GM21528 (cell line): ENCODE data around the gene RPL41.

Experiments used
- ATAC-seq: cut with Tn5 transposase; IDR thresholded peaks from one replicate; pipeline ENCODE4 v1.9.1; 2021; ENCODE audit warnings: mild to moderate bottlenecking, moderate library complexity; ENCODE audit not compliant: unreplicated experiment, low FRiP score

The RPL41 gene

DNA sequence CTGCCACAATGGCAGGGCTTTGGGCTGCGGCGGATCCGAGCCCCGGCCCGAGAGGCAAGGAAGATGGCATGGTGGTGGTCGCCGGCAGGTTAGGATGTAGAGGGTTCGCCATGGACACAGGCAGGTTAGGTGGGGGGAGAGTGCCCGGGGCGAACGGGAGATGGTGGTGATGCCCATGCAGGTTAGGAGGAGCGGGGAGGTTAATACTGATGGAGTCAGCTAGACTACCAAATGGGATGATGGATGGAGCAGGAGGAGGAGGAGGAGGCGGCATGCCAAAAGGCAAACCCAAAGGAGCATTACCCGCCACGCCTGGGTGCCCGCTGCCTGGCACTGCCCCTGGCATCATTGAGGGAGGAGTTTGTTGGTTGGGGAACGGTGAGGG is 47.9 kb downstream of the RPL41 start:
- ATAC-seq = no peak

DNA sequence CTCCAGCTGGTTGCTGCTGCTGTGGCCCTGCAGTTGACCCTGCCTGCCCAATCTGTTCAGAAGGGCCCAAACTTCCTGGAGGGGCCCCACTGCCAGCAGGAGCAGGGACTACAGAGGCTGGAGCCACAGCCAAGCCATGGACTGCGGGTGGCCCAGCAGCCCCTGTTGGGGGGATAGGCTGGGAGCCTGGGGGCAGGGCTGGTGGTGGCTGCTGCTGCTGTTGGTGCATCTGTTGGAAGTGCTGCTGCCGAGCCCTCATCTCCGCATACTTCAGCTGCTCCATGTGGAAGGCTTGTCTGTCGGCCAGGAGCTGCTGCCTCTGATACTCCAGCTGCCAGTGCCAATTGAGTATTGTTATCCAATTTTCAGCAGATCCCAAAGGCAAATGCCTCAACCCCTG is 48.9 kb downstream of the RPL41 start:
- no peak for ATAC-seq
